ENCODE measurements around the gene CHN2.

The CHN2 gene

GRCh38 chr7:29369909-29370488 lies 175.4 kb downstream of the CHN2 start:
- no peak for DNase-seq (ENCODE audit: low read depth)
- no peak overlapping the region for H3K4me3 ChIP-seq (ENCODE audit: low read depth, low read length)
- TF ChIP-seq CTCF (IDR thresholded peaks at IDR 0.05; ENCODE audit: control insufficient read depth, extremely low read depth, insufficient read depth): no peak

GRCh38 chr7:29370531-29371314 lies 176.1 kb downstream of the CHN2 start:
- no peak for DNase-seq (ENCODE audit: low read depth)
- no peak overlapping the region for H3K4me3 ChIP-seq (ENCODE audit: low read depth, low read length)
- no peak for TF ChIP-seq CTCF (IDR thresholded peaks at IDR 0.05; ENCODE audit: control insufficient read depth, extremely low read depth, insufficient read depth)

- no peak for DNase-seq (ENCODE audit: low read depth)
- no peak overlapping the region for H3K4me3 ChIP-seq (ENCODE audit: low read depth, low read length)
- TF ChIP-seq CTCF (IDR thresholded peaks at IDR 0.05; ENCODE audit: control insufficient read depth, extremely low read depth, insufficient read depth): no peak
Observed at GRCh38 chr7:29371472-29371871, 176.9 kb downstream of the CHN2 start.

- DNase-seq (ENCODE audit: low read depth): no peak
- no peak overlapping the region for H3K4me3 ChIP-seq (ENCODE audit: low read depth, low read length)
- TF ChIP-seq CTCF (IDR thresholded peaks at IDR 0.05; ENCODE audit: control insufficient read depth, extremely low read depth, insufficient read depth): no peak
Observed at GRCh38 chr7:29372351-29373090, 177.9 kb downstream of the CHN2 start.

GRCh38 chr7:29375641-29376562 lies 181.3 kb downstream of the CHN2 start:
- no peak for TF ChIP-seq CTCF (IDR thresholded peaks at IDR 0.05; ENCODE audit: control insufficient read depth, extremely low read depth, insufficient read depth)
- DNase-seq (ENCODE audit: low read depth): no peak
- H3K4me3 ChIP-seq (ENCODE audit: low read depth, low read length): no peak overlapping the region

GRCh38 chr7:29377718-29378117 lies 183.1 kb downstream of the CHN2 start:
- DNase-seq (ENCODE audit: low read depth): peak; percentile 98
- no peak overlapping the region for H3K4me3 ChIP-seq (ENCODE audit: low read depth, low read length)
- TF ChIP-seq CTCF (IDR thresholded peaks at IDR 0.05; ENCODE audit: control insufficient read depth, extremely low read depth, insufficient read depth): no peak

Measured in LNCaP clone FGC (cell line).